GM18870 (cell line): Measurements from ENCODE around the gene BCR.

Experiments
- ATAC-seq: cut with Tn5 transposase; IDR thresholded peaks from one replicate; pipeline ENCODE4 v1.9.1; 2021; ENCODE audit warnings: moderate library complexity; ENCODE audit not compliant: unreplicated experiment

The BCR gene

DNA sequence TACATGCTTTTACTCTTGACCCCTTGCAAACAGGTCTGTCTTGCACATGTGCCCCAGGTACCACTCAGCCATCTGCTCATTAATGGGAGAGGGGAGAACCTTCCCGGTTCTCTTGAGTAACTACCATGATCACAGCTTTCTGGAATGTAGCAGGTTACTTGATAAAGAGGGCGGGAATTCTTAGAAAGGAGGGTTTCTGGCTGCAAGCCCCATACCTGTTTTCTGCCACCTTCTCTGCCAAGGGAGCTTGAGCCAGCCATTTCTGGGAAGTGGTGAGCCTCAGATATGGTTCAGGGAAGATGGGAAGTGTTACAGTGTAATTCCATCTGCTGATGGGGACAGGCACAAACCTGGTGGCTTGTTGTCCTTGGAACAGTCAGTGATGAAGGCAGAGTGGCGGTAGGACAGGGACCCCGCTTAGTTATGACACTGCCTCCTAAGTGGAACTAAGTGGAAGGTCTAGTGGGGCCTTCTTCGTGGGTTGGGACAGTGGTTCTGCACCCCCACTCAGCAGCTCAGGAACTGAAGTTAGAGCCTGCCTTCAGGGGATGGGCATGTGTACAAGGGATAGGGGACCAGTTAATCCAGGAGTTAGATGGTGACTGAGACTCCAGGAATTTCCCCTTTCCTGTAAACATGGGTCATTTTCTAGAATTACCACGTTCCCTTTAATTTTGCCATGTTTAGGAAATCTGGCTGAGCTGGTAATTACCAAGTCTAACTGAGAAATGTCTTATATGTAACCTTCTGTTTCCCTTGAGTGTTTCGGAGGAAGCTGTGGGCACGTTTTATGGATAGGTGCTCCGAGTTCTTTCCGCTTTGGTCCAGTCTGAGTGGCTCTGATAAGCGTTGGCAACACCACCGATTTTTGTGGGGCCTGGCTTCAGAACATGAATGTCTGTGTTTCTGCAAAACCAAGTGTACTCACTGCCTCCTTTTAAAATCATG lies 35.3 kb downstream of the BCR start:
- ATAC-seq = no peak

DNA sequence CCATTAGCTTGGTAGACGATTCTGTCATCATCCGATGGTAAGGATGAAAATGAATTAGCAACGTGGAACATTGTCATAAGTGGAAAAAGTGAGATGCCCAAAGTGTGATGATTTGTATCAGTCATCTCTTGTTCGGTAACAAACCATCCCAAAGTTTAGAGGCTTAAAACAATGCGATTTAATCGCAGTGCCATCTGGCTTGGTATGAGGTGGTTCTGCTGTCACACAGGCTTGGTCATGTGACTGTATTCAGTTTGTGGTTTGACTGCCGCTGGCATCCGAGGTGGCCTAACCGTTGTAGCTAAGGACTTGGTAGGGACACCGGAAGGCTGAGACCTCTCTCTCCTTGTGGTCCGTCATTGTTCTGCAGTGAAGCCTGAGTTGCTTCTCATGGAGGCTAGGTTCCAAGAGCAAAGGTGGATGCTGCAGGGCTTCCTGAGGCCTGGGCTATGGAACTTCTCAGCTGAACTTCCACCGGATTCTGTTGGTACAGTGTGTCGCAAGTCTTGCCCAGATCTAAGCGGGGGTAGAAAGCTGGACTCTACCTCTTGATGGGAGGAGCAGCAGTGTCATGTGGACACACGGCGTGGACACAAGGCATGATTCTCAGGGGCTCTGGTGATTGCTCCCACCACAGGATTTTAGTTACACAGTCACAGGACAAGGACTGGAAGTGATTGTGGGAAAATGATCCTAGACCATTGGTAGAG lies 36.3 kb downstream of the BCR start:
- ATAC-seq = no peak

DNA sequence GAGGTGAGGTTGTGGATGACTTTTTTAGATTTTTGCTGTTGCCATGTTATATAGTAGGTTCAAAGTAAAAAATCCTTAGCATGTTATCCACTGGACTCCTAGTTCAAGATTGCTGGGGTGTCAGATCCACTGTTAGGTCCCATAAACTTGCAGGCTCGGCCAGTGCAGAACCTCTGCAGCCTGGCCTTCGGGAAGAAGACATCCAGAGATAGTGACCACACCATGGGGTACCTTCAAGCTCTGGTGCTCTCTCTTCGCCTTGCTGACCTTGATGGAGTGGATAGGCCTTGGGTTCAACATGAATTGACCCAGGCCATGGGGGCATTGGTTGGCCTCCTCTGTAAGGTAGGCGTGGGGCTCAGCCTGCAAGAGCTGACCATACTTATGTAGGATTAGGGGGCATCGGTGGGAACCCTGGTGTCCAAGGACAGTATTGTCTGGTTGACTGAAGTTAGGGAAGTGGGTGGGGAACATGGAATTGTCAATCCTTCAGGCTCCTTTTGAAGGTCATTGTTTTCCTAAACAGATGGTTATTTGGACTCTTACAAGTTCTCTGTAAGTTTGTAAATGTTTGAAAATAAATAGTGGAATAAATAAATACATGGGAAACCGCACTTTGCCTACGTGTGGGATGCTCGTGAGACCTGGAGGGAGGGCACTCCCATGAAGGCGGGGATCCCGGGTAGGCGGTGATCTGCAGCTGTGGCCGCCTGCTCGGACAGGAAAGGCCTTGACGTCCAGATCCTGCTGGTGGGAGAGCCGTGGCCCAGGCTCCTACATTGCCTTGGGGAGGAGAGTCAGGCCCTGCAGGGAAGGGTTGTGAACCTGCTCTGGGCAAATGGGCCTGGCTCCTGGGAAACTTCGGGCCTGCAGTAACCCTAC lies 37.1 kb downstream of the BCR start:
- no peak for ATAC-seq

DNA sequence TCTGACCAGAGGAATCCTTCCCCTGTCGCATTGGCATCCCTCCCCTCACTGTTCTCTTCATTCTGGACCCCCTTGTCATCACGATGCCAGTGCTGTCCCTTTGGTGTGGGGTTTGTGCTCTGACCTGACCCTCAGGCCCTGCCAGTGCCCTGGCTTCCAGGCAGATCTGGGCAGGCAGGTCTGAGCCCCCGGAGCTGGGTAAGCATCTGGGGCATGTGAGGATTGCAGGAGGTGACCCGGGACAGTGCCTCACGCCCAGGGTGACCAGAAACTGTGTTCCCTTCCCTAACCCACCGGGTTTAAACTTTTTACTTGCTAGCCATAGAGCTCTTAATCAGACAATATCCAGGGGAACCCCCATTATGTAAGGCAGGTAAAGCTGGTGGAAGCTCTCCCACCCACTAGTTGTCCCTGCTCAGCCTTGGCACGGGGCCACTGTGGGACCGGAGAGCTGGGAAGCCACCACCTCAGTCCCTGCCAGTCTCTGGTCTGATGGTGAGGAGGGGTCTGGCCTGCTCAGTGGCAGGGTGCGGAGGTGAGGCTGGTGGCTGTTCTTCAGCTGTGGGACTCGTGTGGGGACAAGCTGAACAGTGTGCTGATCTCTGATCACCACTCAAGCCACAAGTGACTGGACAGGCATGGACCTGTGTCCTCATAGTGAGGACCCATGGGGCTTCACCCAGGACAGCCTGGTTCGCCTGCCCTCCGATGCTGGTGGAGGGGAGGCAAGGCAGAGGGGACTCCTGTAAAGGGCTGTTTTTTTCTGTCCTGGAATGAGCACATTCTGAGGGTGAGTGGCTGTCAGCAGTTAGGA lies 38.0 kb downstream of the BCR start:
- no peak for ATAC-seq

DNA sequence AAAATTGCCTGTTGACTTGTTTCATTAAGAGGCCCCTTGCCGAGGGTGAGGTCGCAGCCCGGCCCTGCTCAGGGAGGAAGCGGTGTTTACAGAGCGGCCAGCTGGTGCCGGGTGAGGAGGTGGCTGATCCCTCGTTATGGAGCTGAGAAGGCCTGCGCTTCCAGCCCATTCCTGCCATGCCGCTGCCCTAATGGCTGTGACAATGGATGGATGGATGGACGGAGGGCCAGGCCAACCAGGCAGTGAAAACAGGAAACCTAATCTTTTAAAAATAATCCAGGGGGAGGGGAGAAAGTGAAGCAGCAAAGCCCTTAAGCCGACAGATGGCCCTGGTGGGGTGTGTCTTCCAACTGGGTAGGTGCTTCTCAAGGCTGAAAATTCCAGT lies 38.5 kb downstream of the BCR start:
- ATAC-seq = no peak

DNA sequence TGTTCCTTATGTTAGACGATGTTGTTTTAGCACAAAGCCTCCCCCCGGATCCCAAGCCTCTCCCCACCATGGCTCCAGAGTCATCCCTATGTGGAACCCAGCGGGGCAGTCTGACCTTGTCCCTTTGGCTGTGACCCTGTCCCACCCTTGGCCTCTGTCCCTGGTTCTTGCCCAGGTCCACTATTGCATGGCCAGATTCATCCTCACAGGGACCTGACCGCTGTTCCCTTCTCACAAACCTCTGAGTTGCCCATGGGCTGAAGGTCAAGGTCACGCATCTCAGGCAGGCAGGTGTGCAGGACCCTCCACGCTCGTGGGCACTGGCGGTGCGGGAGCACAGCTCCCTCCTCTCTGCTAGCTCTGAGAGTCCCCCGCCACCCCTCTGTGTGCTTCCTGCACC lies 39.0 kb downstream of the BCR start:
- no peak for ATAC-seq

DNA sequence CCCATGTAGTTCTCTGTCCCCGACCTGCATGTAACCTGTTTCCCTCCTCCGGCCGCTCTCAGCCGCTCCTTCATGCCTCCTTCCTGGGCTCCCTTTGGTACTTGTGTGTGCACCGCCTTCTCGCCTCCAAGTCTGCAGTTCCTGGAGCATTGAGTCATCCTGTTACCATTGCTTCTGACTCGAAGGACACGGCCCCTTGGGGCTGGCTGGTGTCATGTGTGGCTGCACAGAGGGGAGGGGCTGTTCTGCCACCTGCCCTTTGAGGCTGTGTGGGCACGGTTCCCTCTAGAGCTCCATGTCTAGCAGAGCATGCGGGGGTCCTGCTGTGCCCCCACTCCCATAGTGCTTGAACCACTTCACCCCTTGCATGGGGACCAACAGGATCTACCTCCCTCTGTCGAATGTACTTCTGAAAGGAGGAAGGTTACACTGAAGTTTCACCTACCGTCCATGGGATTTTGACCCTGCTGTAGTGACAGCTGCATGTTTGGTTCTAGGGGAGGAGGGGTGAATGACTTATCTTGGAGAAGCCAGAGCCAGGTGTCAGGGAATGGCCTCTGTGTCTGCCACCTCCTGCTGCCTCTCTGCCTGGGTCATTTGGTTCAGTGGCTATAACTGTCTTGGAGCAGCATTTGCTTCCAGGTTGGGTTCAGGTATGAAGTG lies 39.6 kb downstream of the BCR start:
- no peak for ATAC-seq

DNA sequence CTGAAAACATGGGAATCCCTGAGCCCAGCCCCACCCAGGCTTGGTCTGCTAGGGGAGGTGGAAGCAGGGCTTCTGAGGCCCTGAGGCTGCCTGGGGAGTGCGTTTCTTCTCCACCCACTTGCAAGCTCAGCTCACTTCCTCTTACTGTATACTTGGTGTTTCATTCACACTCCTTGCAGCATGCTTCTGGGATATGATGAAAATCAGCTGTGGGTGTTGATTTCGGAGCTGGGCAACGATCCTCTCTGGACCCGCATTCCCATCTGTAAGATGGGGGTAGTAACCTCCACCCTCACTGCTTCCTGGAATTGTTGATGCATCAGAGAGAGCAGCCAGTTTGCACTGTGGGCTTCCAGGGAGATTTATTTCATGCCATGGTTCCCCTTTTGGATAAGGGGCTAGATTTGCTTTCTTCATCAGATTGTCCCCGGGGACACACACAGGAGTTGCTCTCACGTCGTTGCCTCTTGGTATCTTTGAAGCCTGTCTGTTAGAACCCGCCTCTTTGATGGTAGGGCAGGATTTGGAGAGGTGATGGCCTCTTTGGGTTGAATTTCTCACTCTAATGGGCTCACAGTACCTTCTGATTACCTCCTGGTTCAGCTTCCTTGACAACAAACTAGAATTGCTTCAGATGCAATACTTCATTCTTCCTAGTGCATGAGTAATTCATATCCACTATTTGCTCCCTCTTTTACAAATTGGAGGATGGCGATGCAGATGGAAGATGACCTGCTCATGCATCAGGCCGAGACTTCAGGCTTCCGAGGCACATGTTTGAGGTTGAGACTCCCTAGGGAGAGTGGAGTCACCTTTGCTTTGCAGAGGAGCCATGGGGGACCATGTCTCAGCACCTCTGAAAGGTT lies 40.4 kb downstream of the BCR start:
- no peak for ATAC-seq

DNA sequence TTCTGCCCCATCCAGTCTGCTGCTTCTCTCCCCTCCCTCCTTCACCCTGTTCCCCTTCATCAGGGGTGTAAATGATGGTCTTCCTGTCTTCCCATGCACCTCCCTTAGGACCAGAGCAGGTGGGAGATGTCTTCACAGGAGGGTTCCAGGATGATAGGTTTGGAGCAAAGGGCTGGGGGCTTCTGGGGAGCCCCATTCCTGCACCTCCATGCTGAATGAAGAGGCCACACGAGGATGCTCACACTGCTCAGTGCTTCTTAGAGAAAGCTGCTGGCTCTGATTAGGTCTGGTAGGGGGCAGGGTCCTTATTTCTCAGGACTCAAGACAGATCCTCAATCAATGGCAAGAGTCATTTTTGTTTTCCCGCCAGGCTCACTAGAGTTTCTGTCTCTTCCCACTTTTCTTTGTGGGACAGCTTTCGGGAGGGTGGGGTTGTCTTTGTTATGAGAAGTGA lies 41.1 kb downstream of the BCR start:
- ATAC-seq = no peak

DNA sequence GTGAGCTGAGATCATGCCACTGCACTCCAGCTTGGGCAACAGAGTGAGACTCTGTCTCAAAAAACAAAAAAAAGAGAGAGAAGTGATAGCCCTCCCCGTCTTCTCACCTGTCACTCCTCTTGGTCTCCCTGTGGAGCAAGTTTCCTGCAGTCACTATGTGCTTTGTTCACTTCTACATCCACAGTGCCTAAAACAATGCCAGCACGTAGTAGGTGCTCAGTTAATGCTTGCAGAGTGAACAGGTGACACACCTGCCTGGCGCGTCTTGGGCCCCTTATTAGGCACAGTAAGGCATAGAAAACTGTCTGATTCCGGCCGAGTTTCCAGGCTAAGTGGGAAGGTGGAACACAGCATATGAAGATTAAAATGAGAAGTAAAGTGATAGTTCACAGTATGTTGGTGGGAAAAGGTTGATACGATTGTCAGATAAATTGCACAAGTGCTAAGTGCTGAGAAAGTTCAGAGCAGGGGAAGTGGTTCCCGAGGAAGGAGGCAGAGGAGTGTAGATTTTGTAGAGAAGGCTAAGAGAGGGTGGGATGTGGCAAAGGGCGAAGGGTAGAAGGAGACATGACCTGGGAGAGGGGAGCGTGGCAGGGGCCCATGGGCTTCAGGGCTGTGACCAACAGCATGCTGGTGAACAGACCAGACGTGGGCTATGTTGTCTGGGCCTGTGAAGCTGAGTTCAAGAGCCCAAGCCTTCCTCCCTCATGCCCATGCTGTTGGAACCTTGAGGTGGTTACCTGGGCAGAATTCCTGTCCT lies 41.9 kb downstream of the BCR start:
- no peak for ATAC-seq

DNA sequence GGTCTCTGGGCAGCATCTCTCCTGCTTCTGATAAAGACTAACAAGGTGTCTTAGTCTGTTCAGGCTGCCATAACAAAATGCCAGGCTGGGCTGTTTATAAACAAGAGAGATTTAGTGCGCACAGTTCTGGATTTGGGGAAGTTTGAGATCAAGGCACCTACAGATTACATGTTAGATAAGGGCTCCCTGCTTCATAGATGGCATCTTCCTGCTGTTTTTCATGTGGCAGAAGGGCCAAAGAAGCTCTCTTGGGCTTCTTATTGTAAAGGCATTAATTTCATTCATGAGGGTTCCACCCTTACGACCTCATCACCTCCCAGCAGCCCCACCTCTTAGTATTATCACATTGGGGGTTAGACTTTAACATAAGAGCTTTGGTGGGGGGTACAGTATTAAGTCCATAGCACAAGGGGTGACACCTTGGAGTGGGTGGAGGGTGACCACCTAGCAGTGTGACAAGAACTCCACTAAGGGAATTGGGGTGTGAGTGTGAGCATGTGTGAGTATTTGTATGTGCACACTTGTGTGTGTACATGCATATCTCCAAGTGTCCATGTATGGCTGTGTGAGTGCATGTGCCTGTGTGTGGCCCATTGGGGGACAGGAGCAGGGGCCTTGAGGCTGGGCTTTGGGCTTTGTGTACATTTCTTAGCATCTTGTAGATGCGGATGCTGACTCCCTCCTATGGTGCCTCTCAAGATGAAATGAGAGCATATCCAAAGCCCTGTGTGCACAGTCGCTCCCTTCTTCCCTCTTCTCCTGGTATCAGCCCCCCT lies 42.7 kb downstream of the BCR start:
- ATAC-seq = no peak

DNA sequence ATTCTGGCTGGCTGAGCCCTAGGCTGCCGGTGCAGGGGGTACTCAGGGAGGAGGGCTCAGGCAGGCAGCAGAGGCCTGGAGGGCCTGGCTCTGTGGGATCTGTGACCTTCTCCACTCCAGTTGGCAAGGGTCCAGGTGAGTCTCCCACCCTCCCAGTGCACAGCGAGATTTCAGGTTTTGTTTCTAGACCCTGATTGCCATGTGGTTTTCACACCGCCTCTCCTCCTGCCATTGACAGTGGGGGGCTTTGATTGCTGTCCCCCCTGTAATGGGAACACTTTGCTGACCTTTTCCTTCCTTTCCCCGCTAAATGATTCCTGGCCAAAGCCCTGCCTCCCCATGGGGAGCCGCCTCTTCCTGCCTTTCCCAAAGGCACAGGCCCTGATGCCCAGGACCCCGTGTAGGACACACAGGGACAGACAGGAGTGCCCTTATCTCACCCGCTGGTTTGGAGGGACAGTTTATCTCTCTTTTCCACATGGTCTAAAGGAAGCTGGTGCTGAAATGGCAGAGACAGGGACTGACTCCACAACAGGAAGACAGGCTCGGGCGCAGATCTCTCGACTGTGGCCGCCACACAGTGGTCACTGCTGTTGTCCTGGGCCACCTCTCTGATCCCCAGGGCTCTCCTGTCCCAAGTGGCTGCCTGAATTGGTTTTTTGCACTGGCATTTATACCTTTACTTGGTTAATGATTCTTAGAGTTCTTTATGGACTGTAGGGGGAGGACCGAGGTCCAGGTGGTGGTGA lies 43.4 kb downstream of the BCR start:
- no peak for ATAC-seq

DNA sequence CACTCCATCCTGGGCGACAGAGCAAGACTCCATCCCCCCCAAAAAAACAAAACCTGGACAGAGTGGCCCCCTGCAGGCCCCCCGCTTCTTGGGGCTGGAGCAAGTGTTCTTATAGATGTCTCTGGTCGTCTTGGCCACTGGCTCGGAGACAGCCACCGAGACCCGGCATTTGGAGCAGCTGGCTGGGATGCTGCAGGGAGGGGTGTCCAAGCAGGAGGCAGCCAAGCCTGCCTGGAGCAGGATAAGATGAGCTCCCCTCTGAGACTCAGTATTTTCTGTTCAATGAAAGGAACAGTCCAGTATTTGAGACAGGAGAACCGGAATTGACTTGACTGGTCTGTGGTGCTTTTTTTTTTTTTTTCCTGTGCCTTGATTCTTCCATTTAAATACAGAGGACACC lies 44.5 kb downstream of the BCR start:
- ATAC-seq = no peak

DNA sequence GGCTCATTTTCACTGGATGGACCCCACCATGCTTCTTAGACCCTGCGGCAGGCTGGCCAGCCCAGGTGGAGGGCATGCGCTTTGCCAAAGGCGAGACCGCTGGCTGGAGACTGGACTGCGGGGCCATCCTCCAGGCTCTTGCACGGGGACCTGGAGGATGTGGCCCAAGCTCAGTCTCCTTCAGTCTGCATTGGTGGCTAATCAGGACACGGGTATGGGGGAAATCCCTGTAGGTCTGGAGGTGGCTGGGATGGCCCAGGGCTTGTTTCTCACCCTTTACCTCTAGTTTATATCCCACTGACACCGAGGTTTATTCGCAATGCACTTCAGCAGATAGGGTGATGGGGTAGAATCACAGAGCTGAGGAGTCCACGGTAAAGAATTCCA lies 45.0 kb downstream of the BCR start:
- ATAC-seq = no peak

DNA sequence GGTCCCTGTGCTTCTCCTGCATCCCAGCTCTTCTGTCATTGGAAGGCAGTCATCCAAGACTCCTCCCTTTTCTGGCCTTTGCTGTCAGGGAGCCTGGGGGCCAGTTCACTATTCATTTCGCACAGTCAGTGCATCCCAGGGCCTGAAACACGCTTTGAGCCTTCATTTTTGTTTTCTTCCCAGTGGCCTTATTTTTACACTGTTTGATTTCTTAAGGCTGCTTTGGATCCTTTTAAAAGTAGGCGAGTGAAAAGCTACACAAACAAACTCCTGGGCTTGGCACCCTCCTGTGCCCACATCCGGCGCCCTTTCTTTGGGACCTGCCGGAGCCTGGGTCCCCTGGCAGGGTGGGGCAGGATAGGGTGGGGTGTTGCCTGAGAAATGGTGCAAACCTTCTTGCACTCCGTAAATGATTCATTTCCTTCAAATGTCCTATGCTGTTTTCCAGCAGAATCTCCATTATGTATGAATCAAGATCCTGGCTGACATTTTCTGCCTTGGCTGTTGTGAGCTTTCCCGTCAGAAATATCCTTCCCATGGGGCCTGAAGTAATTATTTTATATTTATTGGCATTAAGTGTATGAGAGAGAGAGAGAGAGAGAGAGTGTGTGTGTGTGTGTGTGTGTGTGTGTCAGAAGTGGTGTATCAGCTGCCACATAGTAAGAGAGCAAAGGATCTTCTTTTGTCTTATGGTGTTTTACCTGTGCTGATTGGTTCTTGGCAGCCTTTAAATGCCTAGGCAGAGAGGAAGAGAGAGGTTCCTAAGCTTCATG lies 45.6 kb downstream of the BCR start:
- no peak for ATAC-seq

DNA sequence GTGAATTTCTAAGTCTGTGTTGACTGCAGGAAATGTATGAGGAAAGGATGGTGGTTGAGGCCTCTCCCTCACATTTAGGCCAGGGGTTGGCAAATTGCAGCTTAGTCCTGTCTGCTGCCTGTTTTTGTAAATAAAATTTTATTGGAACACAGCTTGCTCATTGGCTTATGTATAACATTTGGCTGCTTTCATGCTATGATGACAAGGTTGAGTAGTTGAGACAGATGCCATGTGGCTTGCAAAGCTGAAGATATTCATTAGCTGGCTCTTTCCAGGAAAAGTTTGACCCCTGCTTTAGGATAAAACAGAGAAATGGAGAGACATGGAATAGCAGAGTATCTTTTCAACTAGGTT lies 46.2 kb downstream of the BCR start:
- no peak for ATAC-seq
